ENCODE data around the gene DNALI1.
"Not testable (repeated sequence)": the region's sequence is repeated elsewhere in the genome, so short reads cannot be mapped to it uniquely, and the experiment has no call there.

Gene DNALI1

GRCh38 chr1:37556712-37557196 is at the start of gene DNALI1:
TSS of gene DNALI1 (plus strand) at chr1:37556940. CDS start at chr1:37556995, 55 bp downstream.
- intact Hi-C loops (cut with DNase I): loop anchor here (2.0 to 5.0 kb wide), 2 partner anchors 41 to 42 kb away; partner anchors contain the start of genes GNL2 and MEAF6
- peak; percentile 74 to 94 (median 87) for DNase-seq

DNA sequence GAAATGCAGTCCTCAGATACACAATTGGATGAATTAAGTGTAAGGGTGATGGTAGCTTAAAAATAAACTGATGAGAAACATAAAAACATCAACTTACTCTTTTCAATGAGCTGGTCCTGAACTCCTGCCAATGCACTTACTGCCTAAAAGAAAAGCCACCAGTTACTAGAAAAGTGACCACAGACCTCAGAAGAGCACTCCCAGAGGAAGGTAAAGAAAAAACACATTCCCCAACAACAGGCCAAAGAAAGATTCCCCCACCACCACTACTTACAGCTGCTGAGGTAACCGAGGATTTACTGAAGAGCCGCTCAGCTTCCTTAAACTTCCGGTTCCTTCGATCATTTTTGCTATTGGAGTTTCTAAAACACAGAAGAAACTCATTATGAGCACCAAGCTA is 47.6 kb upstream of the DNALI1 start:
- intact Hi-C loops (cut with DNase I): no loop called here
- no peak for DNase-seq

DNA sequence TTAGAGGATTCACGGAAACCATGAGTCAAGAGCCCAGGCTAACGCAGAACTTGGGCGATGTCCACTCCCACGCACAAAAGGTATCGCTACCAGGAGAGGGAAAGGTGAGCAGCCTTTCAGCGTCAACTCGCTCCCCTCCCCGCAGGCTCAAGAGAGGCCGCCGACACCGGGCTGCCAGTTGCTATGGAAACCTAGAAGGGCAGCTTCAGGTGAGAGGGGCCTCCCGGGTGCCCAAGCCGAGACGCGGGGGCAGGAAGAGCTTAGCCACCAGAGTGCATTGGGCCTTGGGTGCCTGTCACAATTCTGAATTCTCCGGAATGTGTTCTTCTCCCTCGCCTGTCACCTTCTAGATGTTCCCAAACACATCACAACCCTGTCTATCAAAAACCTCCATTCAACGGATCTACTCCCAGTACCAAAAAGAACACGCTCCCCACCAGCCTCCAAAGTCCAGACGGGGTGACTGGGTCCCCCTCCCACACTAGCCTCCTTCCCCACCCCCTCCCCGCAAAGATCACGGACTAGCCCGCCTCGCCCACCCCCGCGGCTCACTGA is 42.9 kb upstream of the DNALI1 start:
- intact Hi-C loops (cut with DNase I): loop anchor here (2.0 kb wide), 1 partner anchor 43 kb away; the partner anchor contains the start of gene DNALI1
- peak in 41 of 42 donors; percentile 20 to 78 (median 49) for DNase-seq

DNA sequence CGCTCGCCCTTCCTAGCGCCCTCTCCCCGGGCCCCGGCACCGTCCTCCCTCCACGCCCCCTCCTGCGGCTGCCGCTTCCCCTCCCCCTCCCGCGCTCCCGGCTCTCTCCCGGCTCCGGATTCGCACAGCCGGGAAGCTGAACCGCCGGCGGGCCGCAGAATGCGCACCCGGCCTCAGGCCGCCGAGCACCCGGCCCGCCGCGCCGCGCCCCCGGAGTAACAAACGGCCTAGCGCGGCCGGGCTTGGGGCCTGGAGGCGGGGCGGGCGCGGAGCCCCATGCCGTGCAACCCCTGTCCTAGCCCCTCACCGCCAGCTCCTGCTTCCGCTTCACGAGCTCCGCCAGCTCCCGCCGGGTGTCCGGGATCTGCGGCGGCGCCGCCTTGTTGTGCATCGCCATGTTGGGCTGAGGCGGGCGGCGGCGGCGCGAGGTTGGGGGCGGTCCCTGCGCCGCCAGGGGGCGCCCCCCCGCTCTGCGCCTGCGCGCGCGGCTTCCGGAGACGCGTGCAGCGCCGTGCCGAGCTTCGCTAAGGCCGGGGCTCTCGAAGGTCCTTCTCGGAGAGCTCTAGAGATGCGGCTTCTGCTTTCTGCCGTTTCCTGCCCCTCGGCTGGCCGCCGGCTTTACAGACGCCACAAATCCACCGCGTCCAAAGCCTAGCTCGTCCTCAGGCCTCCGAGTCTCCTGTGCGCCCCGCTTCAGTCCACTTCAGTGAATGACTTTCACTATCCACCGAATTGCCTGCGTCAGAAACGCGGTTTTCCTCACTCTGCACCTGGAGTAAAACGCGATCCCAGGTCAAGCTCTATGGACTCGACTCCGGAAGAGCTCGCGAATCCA is 42.2 kb upstream of the DNALI1 start, which contains the start of gene MEAF6:
Gene MEAF6, minus strand, starts transcription at position 417 of the 835 bp plus-strand sequence. Its CDS starts 20 bp downstream, at position 397.
- intact Hi-C loops (cut with DNase I): loop anchor here (2.0 to 5.0 kb wide), 2 partner anchors 42 to 83 kb away; partner anchors contain the start of genes DNALI1 and GNL2
- DNase-seq: peak; percentile 33 to 92 (median 84)

DNA sequence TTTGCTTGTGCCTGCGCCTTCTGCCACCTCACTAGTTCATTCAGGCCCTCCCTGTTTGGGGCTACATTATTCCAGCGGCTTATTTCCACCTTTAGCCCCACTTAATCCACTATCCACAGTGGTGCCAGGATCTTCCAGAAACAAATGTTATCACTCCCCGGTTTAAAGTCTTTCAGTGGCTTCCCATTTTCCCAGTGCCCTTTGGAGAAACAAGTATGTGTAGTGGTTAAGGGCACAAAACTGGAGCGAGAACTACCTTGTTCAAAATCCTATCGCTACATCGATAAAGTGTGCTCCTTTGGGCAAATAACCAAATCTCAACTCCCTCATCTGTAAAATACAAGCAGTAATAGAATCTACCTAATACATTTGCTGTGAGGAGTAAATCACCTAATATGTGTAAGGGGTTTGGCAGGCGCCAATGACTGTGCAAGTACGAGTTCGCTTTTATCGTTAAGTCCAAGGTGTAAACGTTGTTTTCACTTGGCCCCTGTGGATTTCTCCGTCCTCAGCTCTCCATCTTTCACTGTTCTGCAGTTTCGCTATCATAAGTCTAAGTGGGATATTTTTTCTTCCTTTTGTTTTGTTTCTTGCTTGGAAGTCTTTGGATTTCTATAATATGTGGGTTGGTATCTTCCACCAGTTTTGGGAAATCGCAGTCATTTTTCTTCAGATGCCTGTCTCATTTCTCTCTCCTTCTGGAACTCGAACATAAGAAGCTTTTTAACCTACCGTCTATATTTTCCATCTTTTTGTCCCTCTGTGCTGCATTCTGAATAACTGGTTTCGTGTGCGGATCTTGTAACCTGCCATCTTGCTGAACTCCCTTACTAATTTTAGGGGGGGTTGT is 41.3 kb upstream of the DNALI1 start:
- intact Hi-C loops (cut with DNase I): loop anchor here (2.0 to 5.0 kb wide), 2 partner anchors 41 to 82 kb away; partner anchors contain the start of genes DNALI1 and GNL2
- DNase-seq: peak in 1 of 42 donors; percentile 31

DNA sequence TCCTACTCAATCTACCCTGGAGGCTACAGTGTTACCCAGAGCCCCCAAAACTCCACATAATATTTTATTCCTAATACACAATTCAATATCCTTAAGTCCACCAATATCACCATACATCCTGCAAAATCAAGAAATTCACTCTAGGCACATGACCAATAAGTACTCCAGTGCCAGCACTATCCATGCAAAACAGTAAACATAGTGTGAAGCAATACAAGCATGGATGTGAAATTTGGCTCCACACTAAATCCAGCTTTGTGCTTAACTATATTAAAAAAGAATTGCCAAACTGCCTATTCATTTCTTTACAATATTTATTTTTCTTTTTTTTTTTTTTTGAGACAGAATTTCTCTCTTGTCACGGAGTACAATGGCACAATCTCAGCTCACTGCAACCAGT is 39.2 kb upstream of the DNALI1 start:
- DNase-seq: peak in 1 of 42 donors; percentile 1
- intact Hi-C loops (cut with DNase I): loop anchor here (5.0 kb wide), 1 partner anchor 80 kb away; the partner anchor contains the start of gene GNL2

DNA sequence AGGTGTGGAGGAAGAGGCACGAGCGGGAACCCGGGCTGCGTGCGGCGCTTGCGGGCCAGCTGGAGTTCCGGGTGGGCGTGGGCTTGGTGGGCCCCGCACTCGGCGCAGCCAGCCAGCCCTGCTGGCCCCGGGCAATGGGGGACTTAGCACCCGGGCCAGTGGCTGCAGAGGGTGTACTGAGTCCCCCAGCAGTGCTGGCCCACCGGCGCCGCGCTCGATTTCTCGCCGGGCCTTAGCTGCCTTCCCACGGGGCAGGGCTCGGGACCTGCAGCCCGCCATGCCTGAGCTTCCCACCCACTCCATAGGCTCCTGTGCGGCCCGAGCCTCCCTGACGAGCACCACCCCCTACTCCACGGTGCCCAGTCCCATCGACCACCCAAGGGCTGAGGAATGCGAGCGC is 38.5 kb upstream of the DNALI1 start:
- DNase-seq: peak in 1 of 42 donors; percentile 10
- intact Hi-C loops (cut with DNase I): loop anchor here (5.0 kb wide), 1 partner anchor 79 kb away; the partner anchor contains the start of gene GNL2

GRCh38 chr1:37518929-37519328 is 37.8 kb upstream of the DNALI1 start:
- intact Hi-C loops (cut with DNase I): loop anchor here (5.0 kb wide), 1 partner anchor 78 kb away; the partner anchor contains the start of gene GNL2

GRCh38 chr1:37519613-37520012 is 37.1 kb upstream of the DNALI1 start:
- intact Hi-C loops (cut with DNase I): loop anchor here (5.0 kb wide), 1 partner anchor 78 kb away; the partner anchor contains the start of gene GNL2
- peak in 1 of 42 donors; percentile 0 for DNase-seq

More at GRCh38 chr1:37518929-37519328, 37.8 kb upstream of the DNALI1 start:
- peak in 1 of 42 donors; percentile 1 for DNase-seq

DNA sequence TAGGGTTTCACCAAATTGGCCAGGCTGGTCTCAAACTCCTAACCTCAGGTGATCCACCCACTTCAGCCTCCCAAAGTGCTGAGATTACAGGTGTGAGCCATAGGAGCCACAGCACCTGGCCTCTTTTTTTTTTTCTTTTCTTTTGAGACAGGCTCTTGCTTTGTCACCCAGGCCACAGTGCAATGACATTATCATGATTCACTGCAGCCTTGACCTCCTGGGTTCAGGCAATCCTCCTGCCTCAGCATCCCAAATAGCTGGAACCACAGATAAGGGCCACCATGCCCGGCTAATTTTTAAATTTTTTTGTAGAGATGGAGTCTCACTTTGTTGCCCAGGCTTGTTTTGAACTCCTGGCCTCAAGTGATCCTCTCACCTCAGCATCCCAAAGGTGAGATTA is 26.9 kb upstream of the DNALI1 start:
- DNase-seq; intact Hi-C loops (cut with DNase I): not testable (repeated sequence)

GRCh38 chr1:37532418-37533156 is 24.2 kb upstream of the DNALI1 start:
- intact Hi-C loops (cut with DNase I); DNase-seq: not testable (repeated sequence)

DNA sequence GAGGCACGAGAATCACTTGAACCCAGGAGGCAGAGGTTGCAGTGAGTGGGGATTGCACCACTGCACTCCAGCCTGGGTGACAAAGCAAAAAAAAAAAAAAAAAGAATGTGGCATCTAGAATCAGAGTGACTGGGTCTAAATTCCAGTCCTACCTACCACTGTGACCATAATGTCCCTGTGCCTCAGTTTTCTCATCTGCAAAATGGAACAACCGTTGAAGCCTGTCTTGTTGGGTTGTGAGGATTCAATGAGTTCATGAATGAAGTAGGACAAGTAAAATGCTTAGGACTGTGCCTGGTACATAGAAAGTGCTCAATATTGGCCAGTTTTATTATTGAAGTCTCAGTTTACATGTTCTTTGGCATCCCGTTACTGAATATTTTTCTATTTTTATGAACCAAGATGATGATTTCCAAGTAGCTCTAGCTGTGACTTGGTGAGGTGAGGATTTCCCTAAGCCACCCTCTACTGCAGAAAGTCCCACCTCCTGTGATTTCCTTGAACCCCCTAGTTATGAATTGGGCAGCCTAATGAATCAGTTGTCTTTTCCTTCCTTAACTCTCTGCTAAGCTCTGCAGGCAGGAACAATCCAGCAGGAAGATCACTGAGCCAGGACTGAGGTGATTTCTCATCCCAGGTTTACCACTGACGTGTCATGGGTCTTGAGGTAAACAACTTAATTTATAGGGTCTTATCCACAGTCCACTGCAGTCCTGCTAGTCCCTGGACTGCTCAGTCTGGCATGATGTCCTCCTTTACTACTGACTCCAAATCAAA is 23.2 kb upstream of the DNALI1 start:
- intact Hi-C loops (cut with DNase I): no loop called here
- DNase-seq: no peak

GRCh38 chr1:37537378-37537777 is 19.4 kb upstream of the DNALI1 start:
- intact Hi-C loops (cut with DNase I): no loop called here
- DNase-seq: no peak

DNA sequence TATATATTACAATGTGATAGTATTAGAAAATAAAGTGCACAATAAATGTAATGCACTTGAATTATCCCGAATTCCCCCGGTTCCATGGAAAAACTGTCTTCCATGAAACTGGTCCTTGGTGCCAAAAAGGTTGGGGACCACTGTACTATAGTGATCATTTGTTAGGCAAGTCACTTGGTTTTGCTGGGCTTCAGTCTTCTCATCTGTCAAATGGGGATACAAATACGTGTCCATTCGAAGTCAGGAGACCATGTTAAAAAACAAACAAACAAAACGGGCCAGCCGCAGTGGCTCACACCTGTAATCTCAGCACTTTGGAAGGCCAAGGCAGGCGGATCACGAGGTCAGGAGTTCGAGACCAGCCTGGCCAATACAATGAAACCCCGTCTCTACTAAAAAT is 17.6 kb upstream of the DNALI1 start:
- DNase-seq; intact Hi-C loops (cut with DNase I): not testable (repeated sequence)

- intact Hi-C loops (cut with DNase I): no loop called here
- no peak for DNase-seq
These were observed 16.5 kb upstream of the DNALI1 start for GRCh38 chr1:37540036-37540785.

- DNase-seq: no peak
These were observed 12.2 kb upstream of the DNALI1 start for GRCh38 chr1:37544530-37544929.

More at GRCh38 chr1:37544530-37544929, 12.2 kb upstream of the DNALI1 start:
- intact Hi-C loops (cut with DNase I): no loop called here
